HepG2 (cell line): ENCODE data around the gene CEP83. TPM values are rescaled to one million over a fixed set of nuclear protein-coding genes. Genes with fewer than 3 reads are reported as not detected.

Experiments used
- CBFB ChIP-seq: sonication (generic); formaldehyde crosslinking; IDR thresholded peaks from 2 replicates; pipeline ENCODE4 v1.4.0; 2020; ENCODE audit warnings: missing genetic modification reagents
- HNF4G ChIP-seq, 2 experiments: sonication (generic) in 1 of 2; formaldehyde crosslinking in 1 of 2; IDR thresholded peaks; 2 replicates each; pipeline versions ENCODE4 v1.4.0 to v1.6.1; 2011 to 2020; ENCODE audit warnings: borderline replicate concordance in 2 of 2, low read depth in 2 of 2, mild to moderate bottlenecking in 2 of 2, low read length in 1 of 2, missing genetic modification reagents in 1 of 2, moderate library complexity in 1 of 2
- KAT2B ChIP-seq: fragments of 150-350 bp; IDR thresholded peaks from 2 replicates; pipeline ENCODE4 v1.6.1; 2014; ENCODE audit warnings: low read depth, low read length, borderline replicate concordance
- NCOR1 ChIP-seq: fragments of 200-600 bp; sonication (generic); IDR thresholded peaks from 2 replicates; pipeline ENCODE4 v1.7.0; 2017; ENCODE audit warnings: antibody characterized with exemption, low read length, borderline replicate concordance
- REPIN1 ChIP-seq: sonication (generic); formaldehyde crosslinking; IDR thresholded peaks from 2 replicates; pipeline ENCODE4 v1.8.0; 2022; ENCODE audit warnings: missing genetic modification reagents, low read depth, mild to moderate bottlenecking, borderline replicate concordance
- RXRB ChIP-seq: IDR thresholded peaks from 2 replicates; pipeline ENCODE4 v1.6.1; 2016; ENCODE audit warnings: borderline replicate concordance, missing genetic modification reagents, missing compliant biosample characterization
- SOX5 ChIP-seq: IDR thresholded peaks from 2 replicates; pipeline ENCODE4 v1.6.1; 2016; ENCODE audit warnings: borderline replicate concordance
- ZMYM2 ChIP-seq: sonication (generic); formaldehyde crosslinking; IDR thresholded peaks from 2 replicates; pipeline ENCODE4 v1.8.0; 2022; ENCODE audit warnings: mild to moderate bottlenecking, missing genetic modification reagents
- ZNF550 ChIP-seq: sonication (generic); formaldehyde crosslinking; IDR thresholded peaks from 2 replicates; pipeline ENCODE4 v1.4.0; 2020; ENCODE audit warnings: mild to moderate bottlenecking, missing genetic modification reagents, borderline replicate concordance
- ZNF614 ChIP-seq: IDR thresholded peaks from 2 replicates; pipeline ENCODE4 v1.6.1; 2018; ENCODE audit warnings: missing biosample characterization, missing genetic modification reagents, inconsistent platforms, borderline replicate concordance
- polyA plus RNA-seq, 8 experiments: library from polyadenylated mRNA; depleted of rRNA in 3 of 8; stranded (reverse) in 7 of 8; unstranded in 1 of 8; fragments of >200 nt; fragmentation: Illumina TruSeq in 4 of 8; extraction: Trizol in 4 of 8; gene quantifications; 2 replicates each; pipeline versions ENCODE4 v1.2.1 to v1.2.3, GENCODE V29; 2011 to 2016; ENCODE audit warnings: low read depth in 4 of 8, missing spikeins in 1 of 8, mixed read lengths in 1 of 8; ENCODE audit not compliant: insufficient read depth in 1 of 8
- total RNA-seq, 5 experiments: library from RNA; depleted of rRNA; stranded (reverse); fragments of >200 nt; fragmentation: Illumina TruSeq; extraction: Trizol; gene quantifications; 2 replicates each; pipeline ENCODE4 v1.2.3, GENCODE V29; 2016; ENCODE audit warnings: low read depth in 1 of 5
- TF ChIP-seq, protein P1 (sequence below): sonication (generic); formaldehyde crosslinking; IDR thresholded peaks from 2 replicates; pipeline ENCODE4 v1.4.0; 2020; ENCODE audit warnings: missing genetic modification reagents
- TF ChIP-seq, protein P2 (sequence below): sonication (generic); formaldehyde crosslinking; IDR thresholded peaks from 2 replicates; pipeline ENCODE4 v1.4.0; 2020; ENCODE audit warnings: mild to moderate bottlenecking, low read depth, missing genetic modification reagents

CEP83 gene
- total and polyA plus RNA-seq, 2 of the 13 experiments (the other 11 are each of a cell fraction or from before 2014, with no cell fraction given) = 6.2 to 19.2 TPM

DNA sequence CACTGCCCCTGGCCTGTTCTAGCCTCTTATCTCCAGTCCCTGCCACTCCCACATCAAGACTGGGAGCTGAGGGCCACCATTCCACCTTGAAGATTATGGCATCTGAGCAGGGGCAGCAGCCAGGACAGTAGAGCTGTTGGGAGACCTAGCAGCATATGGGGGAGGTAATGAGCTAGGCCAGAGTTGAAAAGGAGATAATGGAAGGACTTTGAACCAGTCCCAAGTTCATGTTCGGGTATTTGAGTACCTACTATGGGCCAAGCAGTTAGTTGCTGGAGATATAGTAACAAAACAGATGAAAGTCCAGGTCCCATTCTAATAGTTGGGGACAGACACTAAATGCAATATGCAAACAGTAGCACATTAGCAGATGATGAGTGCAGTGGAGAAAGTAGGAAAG lies 159.8 kb downstream of the CEP83 start (continued):
- TF ChIP-seq HNF4G (IDR thresholded peaks at IDR 0.05; ENCODE audit: borderline replicate concordance, low read depth, low read length) (peak; percentile 62), HNF4G (CRISPR knock-in tag; IDR thresholded peaks at IDR 0.05; ENCODE audit: borderline replicate concordance, low read depth) (no peak), RXRB (CRISPR knock-in tag) (no peak), NCOR1 (peak; percentile 54; the same call in 1 of the 2 replicates), ZNF550 (CRISPR knock-in tag) (no peak), ZNF614 (no peak), KAT2B (no peak), CBFB (CRISPR knock-in tag) (no peak), REPIN1 (CRISPR knock-in tag) (no peak), SOX5 (0 out of 2 replicates have a peak, but pooled peaks have one; percentile 13), ZMYM2 (CRISPR knock-in tag) (0 out of 2 replicates have a peak, but pooled peaks have one; percentile 44)
- TF ChIP-seq, protein P1, sequence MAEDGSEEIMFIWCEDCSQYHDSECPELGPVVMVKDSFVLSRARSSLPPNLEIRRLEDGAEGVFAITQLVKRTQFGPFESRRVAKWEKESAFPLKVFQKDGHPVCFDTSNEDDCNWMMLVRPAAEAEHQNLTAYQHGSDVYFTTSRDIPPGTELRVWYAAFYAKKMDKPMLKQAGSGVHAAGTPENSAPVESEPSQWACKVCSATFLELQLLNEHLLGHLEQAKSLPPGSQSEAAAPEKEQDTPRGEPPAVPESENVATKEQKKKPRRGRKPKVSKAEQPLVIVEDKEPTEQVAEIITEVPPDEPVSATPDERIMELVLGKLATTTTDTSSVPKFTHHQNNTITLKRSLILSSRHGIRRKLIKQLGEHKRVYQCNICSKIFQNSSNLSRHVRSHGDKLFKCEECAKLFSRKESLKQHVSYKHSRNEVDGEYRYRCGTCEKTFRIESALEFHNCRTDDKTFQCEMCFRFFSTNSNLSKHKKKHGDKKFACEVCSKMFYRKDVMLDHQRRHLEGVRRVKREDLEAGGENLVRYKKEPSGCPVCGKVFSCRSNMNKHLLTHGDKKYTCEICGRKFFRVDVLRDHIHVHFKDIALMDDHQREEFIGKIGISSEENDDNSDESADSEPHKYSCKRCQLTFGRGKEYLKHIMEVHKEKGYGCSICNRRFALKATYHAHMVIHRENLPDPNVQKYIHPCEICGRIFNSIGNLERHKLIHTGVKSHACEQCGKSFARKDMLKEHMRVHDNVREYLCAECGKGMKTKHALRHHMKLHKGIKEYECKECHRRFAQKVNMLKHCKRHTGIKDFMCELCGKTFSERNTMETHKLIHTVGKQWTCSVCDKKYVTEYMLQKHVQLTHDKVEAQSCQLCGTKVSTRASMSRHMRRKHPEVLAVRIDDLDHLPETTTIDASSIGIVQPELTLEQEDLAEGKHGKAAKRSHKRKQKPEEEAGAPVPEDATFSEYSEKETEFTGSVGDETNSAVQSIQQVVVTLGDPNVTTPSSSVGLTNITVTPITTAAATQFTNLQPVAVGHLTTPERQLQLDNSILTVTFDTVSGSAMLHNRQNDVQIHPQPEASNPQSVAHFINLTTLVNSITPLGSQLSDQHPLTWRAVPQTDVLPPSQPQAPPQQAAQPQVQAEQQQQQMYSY (CRISPR knock-in tag) = no peak
- TF ChIP-seq, protein P2, sequence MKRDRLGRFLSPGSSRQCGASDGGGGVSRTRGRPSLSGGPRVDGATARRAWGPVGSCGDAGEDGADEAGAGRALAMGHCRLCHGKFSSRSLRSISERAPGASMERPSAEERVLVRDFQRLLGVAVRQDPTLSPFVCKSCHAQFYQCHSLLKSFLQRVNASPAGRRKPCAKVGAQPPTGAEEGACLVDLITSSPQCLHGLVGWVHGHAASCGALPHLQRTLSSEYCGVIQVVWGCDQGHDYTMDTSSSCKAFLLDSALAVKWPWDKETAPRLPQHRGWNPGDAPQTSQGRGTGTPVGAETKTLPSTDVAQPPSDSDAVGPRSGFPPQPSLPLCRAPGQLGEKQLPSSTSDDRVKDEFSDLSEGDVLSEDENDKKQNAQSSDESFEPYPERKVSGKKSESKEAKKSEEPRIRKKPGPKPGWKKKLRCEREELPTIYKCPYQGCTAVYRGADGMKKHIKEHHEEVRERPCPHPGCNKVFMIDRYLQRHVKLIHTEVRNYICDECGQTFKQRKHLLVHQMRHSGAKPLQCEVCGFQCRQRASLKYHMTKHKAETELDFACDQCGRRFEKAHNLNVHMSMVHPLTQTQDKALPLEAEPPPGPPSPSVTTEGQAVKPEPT (CRISPR knock-in tag) = no peak
